Suprapubic skin (tissue), 4 donors: ENCODE data around the gene GMEB2. TPM values are rescaled to one million over a fixed set of nuclear protein-coding genes. Genes with fewer than 3 reads are reported as not detected.

ENCODE experiments used
- DNase-seq, 2 donors: peaks; one replicate each; pipeline ENCODE4 v3.0.0-alpha.2; 2019; ENCODE audit warnings: low spot score in 2 of 2
- H3K27ac ChIP-seq: fragments of 200-600 bp; sonication (generic); one replicate; pipeline ENCODE4 v1.5.1; 2019
- H3K27me3 ChIP-seq: fragments of 200-600 bp; sonication (generic); one replicate; pipeline ENCODE4 v1.5.1; 2019
- H3K36me3 ChIP-seq: fragments of 200-600 bp; sonication (generic); one replicate; pipeline ENCODE4 v1.5.1; 2019
- H3K4me1 ChIP-seq: fragments of 200-600 bp; sonication (generic); one replicate; pipeline ENCODE4 v1.5.1; 2019
- H3K4me3 ChIP-seq: fragments of 200-600 bp; sonication (generic); one replicate; pipeline ENCODE4 v1.5.1; 2019; ENCODE audit warnings: mild to moderate bottlenecking
- H3K9me3 ChIP-seq: fragments of 200-600 bp; sonication (generic); one replicate; pipeline ENCODE4 v1.5.1; 2019
- EP300 ChIP-seq: sonication (generic); formaldehyde crosslinking; IDR thresholded peaks from one replicate; pipeline ENCODE4 v1.6.1; 2017; ENCODE audit warnings: antibody characterized with exemption
- POLR2A ChIP-seq, 2 donors: fragments of 450-650 bp; IDR thresholded peaks; one replicate each; pipeline ENCODE4 v1.6.1; 2017; ENCODE audit warnings: antibody characterized with exemption in 2 of 2, mild to moderate bottlenecking in 2 of 2, moderate library complexity in 2 of 2
- POLR2AphosphoS5 ChIP-seq, 3 donors: sonication (generic); formaldehyde crosslinking; IDR thresholded peaks; one replicate each; pipeline ENCODE4 v1.6.1; 2017; ENCODE audit warnings: antibody characterized with exemption in 3 of 3
- WGBS: methylation state at CpG from one replicate; pipeline ENCODE4 v1.1.5; 2018; 5-methylcytosine and 5-hydroxymethylcytosine counted together
- total RNA-seq, 4 donors: library from RNA; depleted of rRNA; stranded (reverse); fragments of >200 nt; gene quantifications; one replicate each; pipeline ENCODE4 v1.1.0, GENCODE V29; 2016
- TF ChIP-seq, protein P1 (sequence below), 2 donors: fragments of 200-600 bp in 1 of 2; fragments of 450-650 bp in 1 of 2; sonication (generic) in 1 of 2; IDR thresholded peaks; one replicate each; pipeline ENCODE4 v1.5.1; 2016 to 2019; ENCODE audit warnings: antibody characterized with exemption in 2 of 2, mild to moderate bottlenecking in 1 of 2, moderate library complexity in 1 of 2

The GMEB2 gene
- total RNA-seq, 4 donors from 2014 or later = 15.5 to 18.5 (median 16.4) TPM

DNA sequence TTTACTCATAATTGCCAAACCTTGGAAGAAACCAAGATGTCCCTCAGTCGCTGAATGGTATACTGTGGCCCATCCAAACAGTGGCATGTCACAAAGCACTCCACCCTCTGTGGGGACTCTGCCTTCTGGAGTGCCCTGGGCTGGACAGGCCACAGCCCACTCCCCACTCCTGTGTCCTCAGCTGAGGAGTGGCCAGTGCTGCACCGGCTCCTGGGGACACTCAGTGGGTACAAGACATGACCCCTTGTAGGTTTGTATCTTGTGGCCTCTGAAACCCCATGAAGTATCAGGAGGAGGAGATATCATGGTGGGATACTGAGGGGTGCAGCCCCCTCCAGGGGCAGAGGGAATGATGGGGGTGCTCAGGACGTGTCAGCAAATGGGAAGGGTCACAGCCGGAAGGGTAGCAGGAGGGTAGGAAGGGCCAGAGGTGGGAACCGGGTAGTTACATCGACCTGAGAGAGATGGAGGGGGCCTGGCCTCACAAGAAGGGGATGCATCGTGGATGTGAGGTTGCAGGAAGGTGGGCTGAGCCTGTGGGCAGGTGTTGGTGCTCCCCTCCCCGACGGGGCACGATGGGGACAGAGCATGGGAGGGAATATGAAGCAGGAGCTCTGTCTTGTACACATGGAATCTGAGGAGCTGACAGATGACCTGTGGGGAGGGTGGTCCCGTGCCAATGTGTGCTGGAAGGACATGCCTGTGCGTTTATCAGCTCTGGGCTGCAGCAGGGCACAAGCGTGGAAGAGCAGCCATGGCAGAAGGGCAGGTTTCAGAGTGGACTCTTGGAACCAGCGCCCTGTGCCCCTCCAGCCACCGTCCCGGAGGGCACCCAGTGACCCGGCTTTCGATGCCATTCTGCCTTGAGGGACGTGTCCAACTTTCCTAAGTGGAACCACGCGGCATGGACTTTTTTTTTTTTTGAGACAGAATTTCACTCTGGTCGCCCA lies 41.0 kb downstream of the GMEB2 start:
- no peaks in the 10 kb centered on the region for H3K9me3 ChIP-seq

DNA sequence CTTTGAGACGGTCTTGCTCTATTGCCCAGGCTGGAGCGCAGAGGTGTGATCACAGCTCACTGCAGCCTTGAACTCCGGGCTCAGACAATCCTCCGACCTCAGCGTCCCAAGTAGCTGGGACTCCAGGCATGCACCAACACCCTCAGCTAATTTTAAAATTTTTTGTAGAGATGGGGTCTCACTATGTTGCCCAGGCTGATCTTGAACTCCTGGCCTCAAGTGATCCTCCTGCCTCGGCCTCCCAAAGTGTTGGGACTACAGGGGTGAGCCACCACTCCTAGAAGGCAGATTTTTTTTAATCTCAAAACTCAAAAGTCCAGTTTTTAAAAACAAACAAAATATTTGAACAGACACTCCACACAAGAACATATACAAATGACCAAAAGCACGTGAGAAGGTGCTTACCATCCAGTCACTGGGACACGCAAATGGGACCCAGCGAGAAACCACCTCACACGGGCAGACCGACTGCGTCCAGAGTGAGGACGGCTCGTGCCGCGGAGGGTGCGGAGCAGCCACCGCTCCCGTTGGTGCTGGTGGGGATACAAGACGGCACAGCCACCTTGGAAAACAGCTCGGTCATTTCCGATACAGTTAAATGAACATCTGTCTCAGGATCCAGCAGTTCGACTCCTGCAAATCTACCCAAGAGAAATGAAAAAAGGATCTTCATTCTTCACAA lies 44.4 kb downstream of the GMEB2 start:
- 90% methylated on average over 22 of the region's 23 CpGs for WGBS

More for the DNA sequence above, 41.0 kb downstream of the GMEB2 start:
- TF ChIP-seq POLR2A (IDR thresholded peaks at IDR 0.05) (no peak), POLR2AphosphoS5 (IDR thresholded peaks at IDR 0.05) (no peak), EP300 (no peak)
- TF ChIP-seq, protein P1, sequence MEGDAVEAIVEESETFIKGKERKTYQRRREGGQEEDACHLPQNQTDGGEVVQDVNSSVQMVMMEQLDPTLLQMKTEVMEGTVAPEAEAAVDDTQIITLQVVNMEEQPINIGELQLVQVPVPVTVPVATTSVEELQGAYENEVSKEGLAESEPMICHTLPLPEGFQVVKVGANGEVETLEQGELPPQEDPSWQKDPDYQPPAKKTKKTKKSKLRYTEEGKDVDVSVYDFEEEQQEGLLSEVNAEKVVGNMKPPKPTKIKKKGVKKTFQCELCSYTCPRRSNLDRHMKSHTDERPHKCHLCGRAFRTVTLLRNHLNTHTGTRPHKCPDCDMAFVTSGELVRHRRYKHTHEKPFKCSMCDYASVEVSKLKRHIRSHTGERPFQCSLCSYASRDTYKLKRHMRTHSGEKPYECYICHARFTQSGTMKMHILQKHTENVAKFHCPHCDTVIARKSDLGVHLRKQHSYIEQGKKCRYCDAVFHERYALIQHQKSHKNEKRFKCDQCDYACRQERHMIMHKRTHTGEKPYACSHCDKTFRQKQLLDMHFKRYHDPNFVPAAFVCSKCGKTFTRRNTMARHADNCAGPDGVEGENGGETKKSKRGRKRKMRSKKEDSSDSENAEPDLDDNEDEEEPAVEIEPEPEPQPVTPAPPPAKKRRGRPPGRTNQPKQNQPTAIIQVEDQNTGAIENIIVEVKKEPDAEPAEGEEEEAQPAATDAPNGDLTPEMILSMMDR (IDR thresholded peaks at IDR 0.05) = no peak
- no peak for DNase-seq
- Histone ChIP-seq H3K4me1 (no peaks in the 10 kb centered on the region), H3K27ac (no peak overlapping the region), H3K4me3 (no peak overlapping the region), H3K27me3 (no peaks in the 10 kb centered on the region), H3K36me3 (peaks cover 25% of the 10 kb centered on the region)
- 79% methylated on average over 21 of the region's 22 CpGs for WGBS

DNA sequence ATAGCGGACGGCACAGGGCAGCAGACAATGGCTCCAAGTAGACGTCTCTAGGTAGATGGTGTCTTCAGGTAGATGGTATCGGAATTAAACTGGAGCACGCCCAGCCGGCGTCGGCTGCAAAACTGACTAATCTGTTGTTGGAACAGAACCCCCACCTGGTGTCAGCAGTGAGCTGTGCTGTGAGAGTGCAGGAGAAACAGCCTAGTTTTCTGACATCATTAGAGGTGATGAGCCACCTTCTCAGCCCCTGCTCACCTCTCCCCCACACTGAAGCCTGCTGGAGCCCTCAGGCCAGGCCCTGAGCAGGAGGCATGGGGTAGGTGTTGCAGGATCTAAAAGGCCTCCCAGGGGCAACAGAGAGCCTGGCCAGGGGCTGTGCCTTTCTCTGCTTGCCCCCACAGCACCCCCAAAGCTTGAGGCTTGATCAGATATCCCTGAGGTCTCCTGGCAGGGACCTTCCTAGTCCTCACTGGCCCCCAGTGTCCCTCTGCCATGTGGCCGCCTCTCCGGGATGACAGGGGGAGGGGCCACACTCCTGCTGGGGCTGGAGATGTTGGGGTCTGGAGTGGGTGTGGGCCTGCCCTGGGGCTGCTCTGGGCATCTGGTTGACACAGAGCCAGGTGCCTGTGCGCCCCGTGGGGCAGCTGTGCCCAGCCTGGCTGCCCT lies 46.0 kb downstream of the GMEB2 start:
- TF ChIP-seq POLR2A (IDR thresholded peaks at IDR 0.05) = no peak
- TF ChIP-seq, protein P1 (IDR thresholded peaks at IDR 0.05) = peak in 1 of 2 donors; percentile 49
- no peak for TF ChIP-seq EP300
- TF ChIP-seq POLR2AphosphoS5 (IDR thresholded peaks at IDR 0.05) = no peak
- Histone ChIP-seq H3K9me3 (no peaks in the 10 kb centered on the region), H3K4me3 (no peak overlapping the region), H3K27me3 (peaks cover 3% of the 10 kb centered on the region), H3K36me3 (no peaks in the 10 kb centered on the region), H3K4me1 (no peaks in the 10 kb centered on the region), H3K27ac (no peak overlapping the region)
- 48% methylated on average over 10 of the region's 12 CpGs for WGBS
- peak in 1 of 2 donors; percentile 62 for DNase-seq

More for the DNA sequence above, 44.4 kb downstream of the GMEB2 start:
- peaks cover 3% of the 10 kb centered on the region for H3K27me3 ChIP-seq
- no peak for TF ChIP-seq POLR2A (IDR thresholded peaks at IDR 0.05)
- TF ChIP-seq, protein P1 (IDR thresholded peaks at IDR 0.05) = no peak
- no peak for TF ChIP-seq POLR2AphosphoS5 (IDR thresholded peaks at IDR 0.05)
- no peak for TF ChIP-seq EP300
- no peak for DNase-seq
- no peak overlapping the region for H3K27ac ChIP-seq
- no peak overlapping the region for H3K4me3 ChIP-seq
- no peaks in the 10 kb centered on the region for H3K36me3 ChIP-seq
- no peaks in the 10 kb centered on the region for H3K4me1 ChIP-seq
- no peaks in the 10 kb centered on the region for H3K9me3 ChIP-seq

DNA sequence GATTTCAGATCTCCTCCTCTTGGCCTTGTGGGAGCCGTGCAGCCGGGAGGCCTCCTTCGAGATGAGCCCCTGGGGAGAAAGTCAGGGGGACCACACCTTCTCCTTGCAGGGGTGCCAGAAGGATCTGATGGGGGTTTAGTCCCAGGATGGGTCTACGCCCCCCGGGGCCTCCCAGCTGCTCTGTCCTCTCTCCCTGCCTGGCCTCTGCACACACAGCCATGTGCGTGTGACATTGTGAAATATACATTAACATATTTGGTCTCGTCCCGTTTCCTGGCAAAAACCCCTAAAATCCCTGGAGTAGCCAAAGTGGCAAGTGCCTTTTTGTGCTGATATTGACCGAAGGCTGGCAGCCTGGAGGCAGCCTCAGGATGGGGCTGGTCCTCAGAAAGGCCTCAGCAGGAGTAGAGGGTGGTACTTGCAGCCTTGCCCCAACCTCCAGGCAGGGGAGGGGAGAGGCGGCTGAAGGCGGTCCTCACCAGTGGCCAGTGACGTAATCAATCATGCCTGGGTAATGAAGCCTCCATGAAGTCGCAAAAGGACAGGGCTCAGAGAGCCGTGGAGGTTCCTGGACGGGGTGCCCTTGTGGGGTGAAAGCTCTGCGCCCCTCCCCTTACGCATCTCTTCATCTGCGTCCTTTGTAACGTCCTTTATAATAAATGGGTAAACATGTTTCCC lies 47.7 kb downstream of the GMEB2 start:
- no peak for TF ChIP-seq POLR2AphosphoS5 (IDR thresholded peaks at IDR 0.05)
- no peak for TF ChIP-seq POLR2A (IDR thresholded peaks at IDR 0.05)
- no peak for TF ChIP-seq EP300
- TF ChIP-seq, protein P1 (IDR thresholded peaks at IDR 0.05) = no peak
- no peaks in the 10 kb centered on the region for H3K36me3 ChIP-seq
- 77% methylated on average over 19 of the region's 19 CpGs for WGBS

More for the DNA sequence above, 47.7 kb downstream of the GMEB2 start:
- H3K27ac ChIP-seq = no peak overlapping the region
- peaks cover 10% of the 10 kb centered on the region for H3K4me1 ChIP-seq
- no peak for DNase-seq
- peaks cover 3% of the 10 kb centered on the region for H3K27me3 ChIP-seq
- H3K4me3 ChIP-seq = no peak overlapping the region
- no peaks in the 10 kb centered on the region for H3K9me3 ChIP-seq
